Effector memory CD4-positive, alpha-beta T cell (primary cell): ENCODE measurements around the gene SLC51B.

ENCODE experiments used
- DNase-seq, 3 donors: peaks; one replicate each; pipeline ENCODE4 v3.0.0-alpha.2; 2020
- H3K27ac ChIP-seq: 2 replicates; pipeline ENCODE4 v1.7.0; 2013; ENCODE audit warnings: mild to moderate bottlenecking, low read length, moderate library complexity; ENCODE audit not compliant: insufficient read depth, poor library complexity, severe bottlenecking
- H3K27me3 ChIP-seq: replicated peaks from 2 replicates; pipeline ENCODE4 v1.7.0; 2013; ENCODE audit warnings: mild to moderate bottlenecking, low read length; ENCODE audit not compliant: insufficient read depth, control insufficient read depth, poor library complexity, severe bottlenecking
- H3K36me3 ChIP-seq: 2 replicates; pipeline ENCODE4 v1.7.0; 2013; ENCODE audit warnings: mild to moderate bottlenecking, low read length, moderate library complexity; ENCODE audit not compliant: control insufficient read depth, insufficient read depth
- H3K4me1 ChIP-seq: 2 replicates; pipeline ENCODE4 v1.7.0; 2013; ENCODE audit warnings: low read length, mild to moderate bottlenecking; ENCODE audit not compliant: control insufficient read depth, insufficient read depth, poor library complexity, severe bottlenecking
- H3K4me3 ChIP-seq: 2 replicates; pipeline ENCODE4 v1.7.0; 2013; ENCODE audit warnings: low read length, low read depth, mild to moderate bottlenecking; ENCODE audit not compliant: insufficient read depth, poor library complexity, severe bottlenecking
- H3K9me3 ChIP-seq: 2 replicates; pipeline ENCODE4 v1.7.0; 2013; ENCODE audit warnings: mild to moderate bottlenecking, low read length, moderate library complexity; ENCODE audit not compliant: control insufficient read depth

The SLC51B gene

GRCh38 chr15:65027593-65027992 lies 17.6 kb upstream of the SLC51B start:
- H3K4me1 ChIP-seq: peaks cover 8% of the 10 kb centered on the region
- peaks cover 16% of the 10 kb centered on the region for H3K36me3 ChIP-seq
- no peak for DNase-seq

GRCh38 chr15:65028338-65028737 lies 16.8 kb upstream of the SLC51B start:
- peaks cover 16% of the 10 kb centered on the region for H3K36me3 ChIP-seq
- no peaks in the 10 kb centered on the region for H3K9me3 ChIP-seq
- H3K4me3 ChIP-seq: peak overlapping the region; percentile 94
- peak overlapping the region; percentile 67 for H3K27ac ChIP-seq
- no peak for DNase-seq
- H3K4me1 ChIP-seq: peaks cover 8% of the 10 kb centered on the region
- H3K27me3 ChIP-seq: no peaks in the 10 kb centered on the region

More at GRCh38 chr15:65027593-65027992, 17.6 kb upstream of the SLC51B start:
- H3K27ac ChIP-seq: no peak overlapping the region
- H3K9me3 ChIP-seq: no peaks in the 10 kb centered on the region
- H3K27me3 ChIP-seq: no peaks in the 10 kb centered on the region
- H3K4me3 ChIP-seq: peak overlapping the region; percentile 94

- Histone ChIP-seq H3K4me3 (peak within 1 kb of the TSS; percentile 94), H3K4me1 (peaks cover 8% of the 10 kb centered on the region), H3K9me3 (no peaks in the 10 kb centered on the region), H3K36me3 (peaks cover 16% of the 10 kb centered on the region), H3K27ac (peak within 1 kb of the TSS; percentile 67), H3K27me3 (no peaks in the 10 kb centered on the region)
- peak; percentile 84 to 90 (median 84) for DNase-seq
These were observed 16.1 kb upstream of the SLC51B start, which contains the start of gene MTFMT for GRCh38 chr15:65028921-65029735. Gene MTFMT, minus strand, starts transcription at chr15:65029639. Its CDS starts 26 bp downstream, at chr15:65029613.

- Histone ChIP-seq H3K27ac (no peak overlapping the region), H3K4me3 (peak overlapping the region; percentile 94), H3K9me3 (no peaks in the 10 kb centered on the region), H3K36me3 (peaks cover 12% of the 10 kb centered on the region), H3K4me1 (peaks cover 8% of the 10 kb centered on the region), H3K27me3 (no peaks in the 10 kb centered on the region)
- no peak for DNase-seq
These were observed 15.4 kb upstream of the SLC51B start for GRCh38 chr15:65029736-65030208.

- peak in 1 of 3 donors; percentile 17 for DNase-seq
- peaks cover 5% of the 10 kb centered on the region for H3K4me1 ChIP-seq
- H3K9me3 ChIP-seq: no peaks in the 10 kb centered on the region
- no peak overlapping the region for H3K27ac ChIP-seq
- H3K27me3 ChIP-seq: no peaks in the 10 kb centered on the region
- H3K36me3 ChIP-seq: no peaks in the 10 kb centered on the region
- no peak overlapping the region for H3K4me3 ChIP-seq
These were observed 12.2 kb upstream of the SLC51B start for GRCh38 chr15:65032801-65033537.

GRCh38 chr15:65033659-65034269 lies 11.4 kb upstream of the SLC51B start:
- Histone ChIP-seq H3K36me3 (no peaks in the 10 kb centered on the region), H3K27me3 (no peaks in the 10 kb centered on the region), H3K4me1 (no peaks in the 10 kb centered on the region), H3K9me3 (no peaks in the 10 kb centered on the region), H3K27ac (no peak overlapping the region), H3K4me3 (no peak overlapping the region)
- no peak for DNase-seq

- DNase-seq: no peak
- H3K27ac ChIP-seq: no peak overlapping the region
- H3K4me3 ChIP-seq: no peak overlapping the region
- H3K9me3 ChIP-seq: no peaks in the 10 kb centered on the region
- no peaks in the 10 kb centered on the region for H3K36me3 ChIP-seq
- no peaks in the 10 kb centered on the region for H3K4me1 ChIP-seq
- H3K27me3 ChIP-seq: no peaks in the 10 kb centered on the region
These were observed 10.5 kb upstream of the SLC51B start for GRCh38 chr15:65034719-65035118.

- Histone ChIP-seq H3K27me3 (no peaks in the 10 kb centered on the region), H3K36me3 (no peaks in the 10 kb centered on the region), H3K4me1 (no peaks in the 10 kb centered on the region), H3K27ac (no peak overlapping the region), H3K9me3 (no peaks in the 10 kb centered on the region), H3K4me3 (no peak overlapping the region)
- no peak for DNase-seq
These were observed 7.9 kb upstream of the SLC51B start for GRCh38 chr15:65037309-65037708.

GRCh38 chr15:65038428-65038827 lies 6.8 kb upstream of the SLC51B start:
- Histone ChIP-seq H3K36me3 (no peaks in the 10 kb centered on the region), H3K4me1 (no peaks in the 10 kb centered on the region), H3K27me3 (no peaks in the 10 kb centered on the region), H3K9me3 (no peaks in the 10 kb centered on the region), H3K4me3 (no peak overlapping the region), H3K27ac (no peak overlapping the region)
- DNase-seq: no peak
